Stimulated activated CD4-positive, alpha-beta T cell treated with anti-CD3 and anti-CD28 coated beads, Interleukin-4, amount 100 ng/mL, for 1 hour (primary cell): ENCODE results near the gene LDAH.

Source experiments
- DNase-seq: peaks from one replicate; pipeline ENCODE4 v3.0.0-alpha.2; 2020

LDAH gene

DNA sequence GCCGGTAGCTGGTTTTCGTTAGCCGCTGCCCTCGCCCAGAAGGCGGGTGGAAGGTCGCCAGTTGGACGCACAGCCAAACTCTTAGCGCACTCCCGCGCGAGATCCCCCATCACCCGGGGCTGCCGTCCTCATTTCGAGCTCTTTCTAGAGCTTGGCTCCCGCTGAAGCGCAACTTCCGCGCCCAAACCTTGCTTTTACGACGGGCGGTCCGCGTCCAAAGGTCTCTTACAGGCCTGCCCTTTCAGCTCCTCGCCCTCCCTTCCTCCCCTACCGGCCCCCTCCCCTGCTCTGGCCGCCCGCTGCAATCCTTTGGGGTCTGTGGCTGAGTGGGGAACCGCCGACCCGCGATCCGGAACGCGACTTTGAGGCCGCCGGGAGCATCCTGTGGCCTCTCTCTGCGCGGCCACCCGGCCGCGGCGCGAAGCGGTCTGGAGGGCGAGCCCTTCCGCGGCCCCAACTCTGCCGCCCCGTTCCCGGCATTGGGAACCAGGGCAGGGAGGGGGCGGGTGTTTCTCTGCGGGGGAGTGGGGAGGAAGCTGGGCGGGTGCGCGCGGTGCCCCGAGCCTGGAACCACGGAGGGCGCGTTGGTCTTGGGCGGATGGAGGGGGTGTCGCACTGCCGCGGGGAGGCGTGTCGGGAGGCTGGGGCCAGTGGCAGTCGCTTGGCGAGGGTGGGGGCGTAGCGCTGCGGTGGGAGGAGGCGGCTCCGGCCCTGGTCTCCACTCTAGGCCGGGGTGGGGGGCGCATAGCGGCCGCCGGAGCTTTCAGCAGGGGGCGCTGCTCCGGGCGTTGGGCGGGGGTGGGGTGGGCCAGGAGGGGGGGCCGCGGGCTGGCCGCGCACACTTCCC lies 156.4 kb downstream of the LDAH start, which contains the start of gene GDF7:
TSS of gene GDF7 (plus strand) at position 841 of the 847 bp plus-strand sequence. CDS start 96 bp downstream, outside the sequence.
- DNase-seq: peak; percentile 23

GRCh38 chr2:20666005-20666303 lies 156.9 kb downstream of the LDAH start:
- DNase-seq: no peak

GRCh38 chr2:20665243-20666004 lies 157.5 kb downstream of the LDAH start:
- DNase-seq: no peak

DNA sequence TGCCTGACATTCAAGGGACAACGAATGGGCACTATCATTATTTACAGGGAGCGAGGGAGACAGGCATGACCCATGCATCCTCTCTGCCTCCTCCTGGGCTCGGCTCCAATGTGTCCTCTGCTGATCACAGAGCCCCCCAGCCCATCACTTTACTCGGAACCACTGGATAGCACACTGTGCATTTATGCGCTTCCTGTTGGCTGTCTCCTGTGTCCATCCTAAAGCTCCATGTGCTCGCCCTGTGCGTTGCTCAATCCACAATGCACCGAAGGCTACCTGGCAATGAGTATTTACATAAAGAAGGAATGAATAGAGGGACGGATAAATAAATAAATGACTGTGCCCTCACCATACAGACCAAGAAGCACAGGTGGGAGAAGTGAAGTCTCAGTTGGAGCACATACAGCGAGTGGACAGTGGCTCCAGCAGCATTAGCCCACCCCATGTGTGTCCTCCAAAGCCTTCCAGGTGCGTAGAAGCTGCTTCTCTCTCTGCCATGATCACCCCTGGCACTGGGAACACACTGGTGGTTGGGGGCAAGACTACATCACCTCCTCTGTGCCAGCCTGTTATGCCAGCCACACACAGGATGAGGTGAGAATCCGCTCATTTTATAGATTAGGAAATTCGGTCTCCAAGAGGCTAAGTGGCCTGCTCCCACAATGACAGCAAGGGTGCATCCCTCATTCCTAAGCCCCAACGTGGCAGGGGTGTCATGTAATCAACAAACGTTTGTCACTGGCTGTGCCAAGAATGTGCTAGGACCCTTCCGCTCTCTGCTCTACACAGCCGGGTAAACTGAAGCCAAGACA lies 158.3 kb downstream of the LDAH start:
- no peak for DNase-seq

- DNase-seq: no peak
Observed at GRCh38 chr2:20664071-20664390, 158.9 kb downstream of the LDAH start.

GRCh38 chr2:20663196-20664070 lies 159.5 kb downstream of the LDAH start:
- no peak for DNase-seq

- DNase-seq: no peak
Observed at GRCh38 chr2:20662308-20662937, 160.5 kb downstream of the LDAH start.

- peak; percentile 53 for DNase-seq
Observed at GRCh38 chr2:20661421-20662307, 161.2 kb downstream of the LDAH start.

GRCh38 chr2:20660506-20661420 lies 162.1 kb downstream of the LDAH start:
- no peak for DNase-seq

DNA sequence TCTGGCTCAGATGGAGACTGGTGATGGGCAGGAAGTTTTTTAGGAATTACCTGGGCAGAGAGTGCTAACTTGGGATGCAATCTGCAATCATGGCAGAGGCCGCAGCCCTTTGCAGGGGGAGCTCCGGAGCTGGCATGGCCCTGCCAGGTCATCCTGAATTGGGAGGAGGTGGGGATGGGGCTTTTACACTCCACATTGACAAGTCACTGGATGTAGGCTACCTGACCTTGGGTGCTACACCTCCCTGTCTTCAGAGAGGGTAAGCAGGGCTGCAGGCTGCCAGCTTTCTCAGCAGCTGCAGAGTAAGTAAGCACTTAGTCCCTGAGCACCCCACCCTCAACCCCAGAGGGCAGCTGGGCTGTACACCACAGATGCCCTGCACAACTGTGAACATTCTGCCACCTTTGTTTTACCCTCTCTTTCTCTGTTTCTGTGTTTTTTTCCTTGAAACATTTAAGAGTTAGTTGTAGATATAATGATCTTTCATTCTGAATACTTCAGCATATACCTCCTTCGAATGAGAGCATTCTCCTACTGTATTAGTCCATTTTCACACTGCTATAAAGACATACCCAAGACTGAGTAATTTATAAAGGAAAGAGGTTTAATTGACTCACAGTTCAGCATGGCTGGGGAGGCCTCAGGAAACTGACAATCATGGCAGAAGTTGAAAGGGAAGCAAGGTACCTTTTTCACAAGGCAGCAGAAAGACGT lies 165.2 kb downstream of the LDAH start:
- no peak for DNase-seq

GRCh38 chr2:20656561-20656960 lies 166.3 kb downstream of the LDAH start:
- DNase-seq: no peak

DNA sequence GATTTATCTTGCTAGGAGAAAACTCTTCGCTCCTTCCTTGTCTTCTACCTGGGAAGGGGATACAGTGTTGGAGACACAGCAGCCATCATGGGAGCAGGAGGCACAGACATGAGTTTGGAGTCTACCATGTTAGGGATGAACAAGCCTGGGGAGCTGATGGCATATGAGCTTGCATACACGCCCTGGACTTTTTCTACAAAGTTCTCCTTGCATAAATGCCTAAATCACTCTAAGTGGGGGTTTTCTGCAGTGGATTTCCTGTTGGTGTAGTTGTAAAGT lies 168.4 kb downstream of the LDAH start:
- no peak for DNase-seq

GRCh38 chr2:20653695-20654534 lies 169.0 kb downstream of the LDAH start:
- no peak for DNase-seq

DNA sequence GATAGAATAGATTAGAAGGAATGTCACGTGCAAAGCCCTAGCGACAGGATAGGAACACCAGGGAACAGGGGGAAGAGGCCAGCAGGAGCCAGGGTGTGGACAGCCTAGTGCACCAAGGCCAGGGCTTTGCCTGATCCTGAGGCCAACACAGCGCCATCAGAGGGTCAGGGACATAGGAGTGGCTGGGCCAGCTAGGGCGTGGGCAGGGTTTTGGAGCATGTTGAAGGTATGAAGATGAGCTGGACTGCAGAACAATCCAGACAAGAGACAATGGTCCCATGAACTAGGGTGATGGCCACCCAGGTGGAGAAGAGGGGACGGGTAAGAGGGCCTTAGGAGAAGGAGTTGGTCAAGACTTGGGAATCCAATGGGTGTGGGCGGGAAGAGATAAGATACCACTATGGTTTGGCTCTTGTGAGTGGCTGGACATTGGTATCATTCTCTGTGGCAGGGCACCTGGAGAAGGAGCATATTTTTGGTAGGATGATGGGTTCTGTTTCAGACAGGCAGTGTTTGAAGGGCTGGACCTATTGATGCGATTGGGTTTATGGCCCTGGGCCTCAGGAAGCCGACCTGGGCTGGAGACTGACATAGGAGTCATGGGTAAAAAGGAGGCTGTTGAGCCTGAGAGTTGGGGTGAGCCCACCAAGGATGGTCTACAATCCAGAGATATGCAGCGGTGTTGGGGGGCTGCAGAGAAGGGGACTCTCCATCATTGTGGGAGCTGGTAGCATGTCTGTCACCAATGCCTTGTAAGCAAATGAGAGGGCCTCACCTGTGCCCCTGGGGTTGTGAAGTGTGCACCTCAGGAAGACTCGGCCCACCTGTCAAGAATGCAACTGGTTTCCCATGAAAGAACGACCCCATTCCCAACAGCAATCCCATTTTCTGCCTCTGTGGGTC lies 170.0 kb downstream of the LDAH start:
- no peak for DNase-seq

GRCh38 chr2:20652141-20652540 lies 170.8 kb downstream of the LDAH start:
- no peak for DNase-seq

GRCh38 chr2:20651731-20652099 lies 171.2 kb downstream of the LDAH start:
- no peak for DNase-seq
